LNCaP clone FGC (cell line): Measurements from ENCODE around the gene ZNF319.

Experiments
- DNase-seq: peaks from one replicate; pipeline ENCODE4 v3.0.0-alpha.2; 2011; ENCODE audit warnings: low read depth
- H3K4me3 ChIP-seq: 2 replicates; pipeline ENCODE4 v1.5.1; 2011; ENCODE audit warnings: mild to moderate bottlenecking, low read depth, low read length, control low read depth
- TF ChIP-seq, protein P1 (sequence below): IDR thresholded peaks from 2 replicates; pipeline ENCODE4 v1.5.1; 2012; ENCODE audit warnings: mild to moderate bottlenecking; ENCODE audit not compliant: control insufficient read depth, insufficient read depth; ENCODE audit errors: extremely low read depth

The ZNF319 gene

DNA sequence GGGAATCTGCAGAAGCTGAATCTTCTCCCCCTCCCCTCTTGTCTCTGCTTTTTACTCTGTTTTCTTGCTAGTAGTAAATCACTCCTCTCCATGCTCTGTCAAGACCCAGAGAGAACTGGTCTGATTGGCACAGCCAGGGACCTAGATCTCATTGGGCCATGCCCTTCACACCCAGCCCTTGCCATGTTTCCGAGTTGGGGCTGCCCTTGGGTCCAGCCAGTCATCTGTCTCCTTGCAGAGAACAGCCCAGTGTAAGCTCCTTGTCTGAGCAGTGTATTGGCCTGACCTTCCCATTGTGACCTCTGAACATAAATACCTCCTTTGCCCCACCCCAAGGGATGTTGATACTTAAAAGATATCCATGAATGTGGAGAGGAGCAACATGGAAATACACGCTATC, 28.9 kb upstream of the ZNF319 start:
- H3K4me3 ChIP-seq = no peak overlapping the region
- no peak for DNase-seq
- TF ChIP-seq, protein P1, sequence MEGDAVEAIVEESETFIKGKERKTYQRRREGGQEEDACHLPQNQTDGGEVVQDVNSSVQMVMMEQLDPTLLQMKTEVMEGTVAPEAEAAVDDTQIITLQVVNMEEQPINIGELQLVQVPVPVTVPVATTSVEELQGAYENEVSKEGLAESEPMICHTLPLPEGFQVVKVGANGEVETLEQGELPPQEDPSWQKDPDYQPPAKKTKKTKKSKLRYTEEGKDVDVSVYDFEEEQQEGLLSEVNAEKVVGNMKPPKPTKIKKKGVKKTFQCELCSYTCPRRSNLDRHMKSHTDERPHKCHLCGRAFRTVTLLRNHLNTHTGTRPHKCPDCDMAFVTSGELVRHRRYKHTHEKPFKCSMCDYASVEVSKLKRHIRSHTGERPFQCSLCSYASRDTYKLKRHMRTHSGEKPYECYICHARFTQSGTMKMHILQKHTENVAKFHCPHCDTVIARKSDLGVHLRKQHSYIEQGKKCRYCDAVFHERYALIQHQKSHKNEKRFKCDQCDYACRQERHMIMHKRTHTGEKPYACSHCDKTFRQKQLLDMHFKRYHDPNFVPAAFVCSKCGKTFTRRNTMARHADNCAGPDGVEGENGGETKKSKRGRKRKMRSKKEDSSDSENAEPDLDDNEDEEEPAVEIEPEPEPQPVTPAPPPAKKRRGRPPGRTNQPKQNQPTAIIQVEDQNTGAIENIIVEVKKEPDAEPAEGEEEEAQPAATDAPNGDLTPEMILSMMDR = no peak

DNA sequence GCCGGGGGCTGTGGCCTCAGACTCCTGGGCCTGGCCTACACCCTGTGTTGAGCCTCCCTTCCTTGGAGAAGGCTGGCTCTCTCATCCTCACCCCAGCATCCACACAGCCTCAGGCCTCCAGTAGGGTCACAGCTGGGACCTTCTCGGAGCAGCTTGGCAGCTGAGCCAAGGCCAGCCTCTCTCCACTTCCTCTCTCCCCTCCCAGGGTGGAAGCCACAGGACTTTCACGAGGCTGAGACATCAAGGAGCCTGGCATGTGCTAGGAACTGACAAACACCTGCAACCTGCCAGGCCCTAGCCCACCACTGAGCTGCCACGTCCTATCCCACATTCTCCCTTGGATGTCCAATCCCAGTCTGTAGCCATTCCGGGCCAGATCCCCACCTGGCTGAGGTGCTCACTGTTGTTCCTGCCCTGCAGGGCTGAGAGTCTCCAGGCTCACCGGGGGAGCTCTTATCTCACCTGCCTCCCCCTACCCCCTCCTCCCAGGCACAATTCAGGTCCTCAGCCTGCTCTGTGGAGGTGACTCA, 28.1 kb upstream of the ZNF319 start:
- TF ChIP-seq, protein P1 = no peak
- no peak overlapping the region for H3K4me3 ChIP-seq
- DNase-seq = no peak

DNA sequence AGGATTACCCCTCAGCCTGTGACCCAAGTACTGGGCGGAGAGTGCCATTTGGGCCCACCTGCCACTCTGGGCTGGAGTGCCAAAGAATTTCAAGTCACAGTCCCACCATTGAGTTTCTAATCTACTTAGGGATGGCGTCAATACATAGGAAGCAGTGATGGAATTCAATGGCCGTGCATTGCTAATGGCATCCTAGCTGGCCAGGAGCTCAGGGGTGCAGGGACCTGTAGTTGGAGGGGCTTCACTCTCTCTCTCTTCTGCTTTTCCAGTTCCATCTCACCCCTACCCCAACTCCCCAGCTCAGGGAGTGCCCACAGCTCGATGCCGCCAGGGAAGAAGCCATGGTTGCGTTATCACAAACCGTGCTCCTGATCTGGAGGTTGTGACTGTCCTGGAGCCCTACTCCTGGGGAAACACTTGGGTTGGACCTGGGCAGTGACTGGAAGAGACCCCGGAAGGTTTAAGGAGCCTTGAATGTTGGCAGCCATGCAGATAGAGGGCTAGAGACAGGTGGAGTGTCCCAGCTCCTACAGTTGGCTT, 27.5 kb upstream of the ZNF319 start:
- TF ChIP-seq, protein P1 = no peak
- H3K4me3 ChIP-seq = peak overlapping the region; percentile 85
- DNase-seq = no peak

DNA sequence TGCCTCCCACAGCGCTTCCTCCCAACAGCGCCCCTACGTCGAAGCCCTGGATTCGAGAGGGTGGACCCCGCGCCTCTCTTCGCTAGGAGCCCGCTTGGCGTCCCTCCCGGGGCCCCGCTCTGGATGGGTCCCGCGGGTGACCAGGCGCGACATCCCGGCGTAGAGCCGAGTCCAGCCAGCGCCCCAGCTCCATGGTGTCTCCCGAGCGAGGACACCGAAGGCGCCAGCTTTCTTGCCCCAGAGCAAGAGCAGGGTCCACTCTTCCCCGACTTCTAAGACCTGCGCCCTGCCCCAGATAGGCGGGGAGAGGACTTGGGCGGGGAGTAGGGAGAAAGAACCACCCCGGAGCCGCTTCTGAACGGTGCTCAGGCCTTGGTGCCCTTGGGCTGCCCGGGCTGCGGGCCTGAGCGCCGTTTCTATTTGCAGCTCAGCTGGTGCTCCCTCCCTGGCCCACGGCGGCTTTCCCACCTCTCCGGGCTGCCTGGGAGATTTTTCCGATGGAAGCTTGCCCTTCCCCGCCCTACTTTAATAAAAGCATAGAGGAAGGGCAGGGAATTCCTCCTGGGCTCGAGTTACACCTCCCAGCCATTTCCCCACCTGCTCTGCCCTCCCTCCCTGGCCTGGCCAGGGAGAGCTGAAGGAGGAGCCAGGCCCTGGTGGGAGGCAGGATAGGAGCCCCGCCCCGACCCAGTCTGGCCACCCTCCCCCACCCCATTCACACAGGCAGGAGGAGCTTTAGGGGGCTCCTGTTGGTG, 26.9 kb upstream of the ZNF319 start:
- TF ChIP-seq, protein P1 = no peak
- no peak for DNase-seq
- H3K4me3 ChIP-seq = peak overlapping the region; percentile 85

DNA sequence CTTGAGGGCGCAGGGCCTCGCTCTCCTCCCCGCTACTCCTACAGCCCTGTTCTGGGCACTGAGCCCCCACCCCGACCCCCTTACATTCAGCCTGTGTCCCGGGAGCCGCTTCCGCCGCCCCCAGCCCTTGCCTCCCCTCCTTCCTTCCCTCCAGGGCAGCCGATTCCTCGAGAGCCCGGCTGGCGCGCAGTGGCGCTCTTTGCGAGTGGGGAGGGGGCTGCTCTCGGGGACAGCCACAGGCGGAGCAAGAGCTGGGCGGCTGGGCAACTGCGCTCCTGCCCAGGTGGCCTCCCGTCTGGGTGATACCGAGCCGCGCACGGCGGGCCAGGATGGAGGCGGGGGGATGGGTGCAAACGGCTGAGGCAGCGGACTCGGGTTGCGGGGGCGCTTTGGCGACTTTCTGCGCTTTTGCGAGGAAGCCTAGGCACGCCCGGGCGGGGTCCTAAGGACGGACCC, 26.3 kb upstream of the ZNF319 start:
- peak overlapping the region; percentile 85 for H3K4me3 ChIP-seq
- TF ChIP-seq, protein P1 = peak; percentile 28; the same call in 1 of the 2 replicates
- no peak for DNase-seq

DNA sequence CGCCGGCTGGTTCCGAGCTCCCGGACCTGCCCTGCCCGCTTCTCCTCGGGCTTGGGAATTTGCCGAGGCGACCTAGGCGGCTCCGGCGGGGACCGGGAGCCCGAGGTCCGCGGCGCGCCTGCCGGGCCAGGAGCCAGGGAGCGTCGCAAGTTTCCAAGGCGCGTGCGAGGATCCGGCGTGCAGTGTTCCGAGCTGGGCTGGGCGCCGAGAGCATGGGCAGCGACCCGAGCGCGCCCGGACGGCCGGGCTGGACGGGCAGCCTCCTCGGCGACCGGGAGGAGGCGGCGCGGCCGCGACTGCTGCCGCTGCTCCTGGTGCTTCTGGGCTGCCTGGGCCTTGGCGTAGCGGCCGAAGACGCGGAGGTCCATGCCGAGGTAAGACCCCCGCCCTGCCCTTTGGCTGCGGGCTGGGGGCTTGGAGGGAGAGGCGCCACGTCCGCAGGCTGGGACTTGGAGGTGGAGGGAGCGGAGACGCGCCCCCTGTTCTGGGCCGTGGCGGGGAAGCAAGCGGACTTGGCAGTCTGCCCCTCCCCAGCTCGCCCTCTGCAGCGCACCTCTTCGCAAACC, 25.8 kb upstream of the ZNF319 start:
- peak overlapping the region; percentile 85 for H3K4me3 ChIP-seq
- TF ChIP-seq, protein P1 = peak; percentile 2; the same call in 1 of the 2 replicates
- no peak for DNase-seq
